Breast epithelium (tissue), 4 donors: ENCODE results near the gene TRIM10. TPM values are rescaled to one million over a fixed set of nuclear protein-coding genes. Genes with fewer than 3 reads are reported as not detected.
"Not testable (repeated sequence)": the region's sequence is repeated elsewhere in the genome, so short reads cannot be mapped to it uniquely, and the experiment has no call there.

ENCODE experiments used
- DNase-seq, 2 donors: peaks; one replicate each; pipeline ENCODE4 v3.0.0-alpha.2; 2019; ENCODE audit warnings: low spot score in 2 of 2
- H3K27ac ChIP-seq, 2 donors: fragments of 200-600 bp; sonication (generic) in 1 of 2; one replicate each; pipeline ENCODE4 v1.5.1; 2016 to 2019; ENCODE audit warnings: mild to moderate bottlenecking in 1 of 2
- H3K27me3 ChIP-seq, 2 donors: fragments of 200-600 bp; sonication (generic) in 1 of 2; one replicate each; pipeline versions ENCODE4 v1.5.1 to v1.6.0; 2017 to 2019; ENCODE audit warnings: control low read depth in 1 of 2, mild to moderate bottlenecking in 1 of 2
- H3K36me3 ChIP-seq: fragments of 200-600 bp; one replicate; pipeline ENCODE4 v1.5.1; 2019
- H3K4me1 ChIP-seq, 2 donors: fragments of 200-600 bp; sonication (generic); one replicate each; pipeline ENCODE4 v1.5.1; 2016 to 2019; ENCODE audit warnings: control low read depth in 1 of 2
- H3K4me3 ChIP-seq, 3 donors: fragments of 200-600 bp; sonication (generic); 1 replicate in 2 of 3; 2 replicates in 1 of 3; pipeline ENCODE4 v1.5.1; 2016 to 2019; ENCODE audit warnings: mild to moderate bottlenecking in 3 of 3, moderate library complexity in 2 of 3
- H3K9me3 ChIP-seq, 2 donors: fragments of 200-600 bp; sonication (generic) in 1 of 2; one replicate each; pipeline ENCODE4 v1.5.1; 2016 to 2019; ENCODE audit warnings: control low read depth in 1 of 2
- POLR2A ChIP-seq: fragments of 450-650 bp; IDR thresholded peaks from one replicate; pipeline ENCODE4 v1.6.1; 2016; ENCODE audit warnings: antibody characterized with exemption, mild to moderate bottlenecking, moderate library complexity
- POLR2AphosphoS5 ChIP-seq, 3 donors: sonication (generic); formaldehyde crosslinking; IDR thresholded peaks; one replicate each; pipeline ENCODE4 v1.6.1; 2017; ENCODE audit warnings: antibody characterized with exemption in 3 of 3
- intact Hi-C: fragments of 100-400 bp; cut with DNase I; formaldehyde crosslinking; loops from one replicate; pipeline ENCODE4 v1.15.1; 2023; ENCODE audit warnings: low total_unique reads
- total RNA-seq, 3 donors: library from RNA; depleted of rRNA; stranded (reverse); fragments of >200 nt; gene quantifications; one replicate each; pipeline ENCODE4 v1.1.0, GENCODE V29; 2016
- TF ChIP-seq, protein P1 (sequence below), 3 donors: fragments of 450-650 bp; IDR thresholded peaks; one replicate each; pipeline ENCODE4 v1.5.1; 2016 to 2017; ENCODE audit warnings: antibody characterized with exemption in 3 of 3, mild to moderate bottlenecking in 3 of 3, moderate library complexity in 3 of 3

Gene TRIM10
- total RNA-seq, 3 donors from 2014 or later: not detected

- Histone ChIP-seq H3K4me3 (no peak overlapping the region), H3K27me3 (peaks cover 0 to 4% of the 10 kb centered on the region in 2 donors), H3K36me3 (no peaks in the 10 kb centered on the region), H3K9me3 (no peaks in the 10 kb centered on the region), H3K27ac (no peak overlapping the region), H3K4me1 (no peaks in the 10 kb centered on the region)
- no peak for DNase-seq
- TF ChIP-seq POLR2A (no peak), POLR2AphosphoS5 (IDR thresholded peaks at IDR 0.05) (no peak)
- TF ChIP-seq, protein P1, sequence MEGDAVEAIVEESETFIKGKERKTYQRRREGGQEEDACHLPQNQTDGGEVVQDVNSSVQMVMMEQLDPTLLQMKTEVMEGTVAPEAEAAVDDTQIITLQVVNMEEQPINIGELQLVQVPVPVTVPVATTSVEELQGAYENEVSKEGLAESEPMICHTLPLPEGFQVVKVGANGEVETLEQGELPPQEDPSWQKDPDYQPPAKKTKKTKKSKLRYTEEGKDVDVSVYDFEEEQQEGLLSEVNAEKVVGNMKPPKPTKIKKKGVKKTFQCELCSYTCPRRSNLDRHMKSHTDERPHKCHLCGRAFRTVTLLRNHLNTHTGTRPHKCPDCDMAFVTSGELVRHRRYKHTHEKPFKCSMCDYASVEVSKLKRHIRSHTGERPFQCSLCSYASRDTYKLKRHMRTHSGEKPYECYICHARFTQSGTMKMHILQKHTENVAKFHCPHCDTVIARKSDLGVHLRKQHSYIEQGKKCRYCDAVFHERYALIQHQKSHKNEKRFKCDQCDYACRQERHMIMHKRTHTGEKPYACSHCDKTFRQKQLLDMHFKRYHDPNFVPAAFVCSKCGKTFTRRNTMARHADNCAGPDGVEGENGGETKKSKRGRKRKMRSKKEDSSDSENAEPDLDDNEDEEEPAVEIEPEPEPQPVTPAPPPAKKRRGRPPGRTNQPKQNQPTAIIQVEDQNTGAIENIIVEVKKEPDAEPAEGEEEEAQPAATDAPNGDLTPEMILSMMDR (IDR thresholded peaks at IDR 0.05): no peak
- intact Hi-C loops: no loop called here
Measured at GRCh38 chr6:30147096-30147495, 13.9 kb downstream of the TRIM10 start.

GRCh38 chr6:30145818-30146217, 15.2 kb downstream of the TRIM10 start:
- TF ChIP-seq, protein P1 (IDR thresholded peaks at IDR 0.05): no peak
- TF ChIP-seq POLR2A (no peak), POLR2AphosphoS5 (IDR thresholded peaks at IDR 0.05) (no peak)
- no peak for DNase-seq
- Histone ChIP-seq H3K36me3 (no peaks in the 10 kb centered on the region), H3K27me3 (peaks cover 0 to 4% of the 10 kb centered on the region in 2 donors), H3K27ac (no peak overlapping the region), H3K4me1 (no peaks in the 10 kb centered on the region), H3K4me3 (no peak overlapping the region), H3K9me3 (no peaks in the 10 kb centered on the region)
- intact Hi-C loops: no loop called here

DNA sequence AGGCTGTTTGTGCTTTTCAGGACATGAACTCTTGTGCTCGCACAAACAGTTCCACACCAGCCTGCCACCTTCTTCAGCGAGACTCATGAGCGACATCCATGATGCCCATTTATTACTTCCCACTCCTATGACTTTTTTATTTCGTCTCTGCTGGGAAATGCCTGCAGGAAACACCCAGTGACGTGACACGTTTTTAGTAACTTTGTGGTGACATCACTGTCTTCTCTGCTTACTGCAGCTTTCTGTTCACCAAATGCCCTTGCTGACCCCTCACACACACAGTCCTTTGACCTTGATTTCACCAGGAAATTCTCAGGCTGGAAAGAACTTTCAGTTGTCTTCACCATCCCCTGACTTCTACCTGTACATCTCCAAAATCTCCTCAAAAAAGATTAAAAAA, 16.2 kb downstream of the TRIM10 start:
- H3K9me3 ChIP-seq: no peaks in the 10 kb centered on the region
- H3K4me3 ChIP-seq: no peak overlapping the region
- H3K36me3 ChIP-seq: no peaks in the 10 kb centered on the region
- DNase-seq: no peak
- H3K4me1 ChIP-seq: no peaks in the 10 kb centered on the region
- intact Hi-C loops: no loop called here
- TF ChIP-seq, protein P1 (IDR thresholded peaks at IDR 0.05): no peak
- TF ChIP-seq POLR2A: no peak
- no peak for TF ChIP-seq POLR2AphosphoS5 (IDR thresholded peaks at IDR 0.05)
- H3K27ac ChIP-seq: no peak overlapping the region
- H3K27me3 ChIP-seq: peaks cover 0 to 4% of the 10 kb centered on the region in 2 donors

GRCh38 chr6:30143780-30144179, 17.2 kb downstream of the TRIM10 start:
- Histone ChIP-seq H3K4me1 (no peaks in the 10 kb centered on the region), H3K27me3 (peaks cover 0 to 4% of the 10 kb centered on the region in 2 donors), H3K4me3 (no peak overlapping the region), H3K36me3 (no peaks in the 10 kb centered on the region), H3K27ac (no peak overlapping the region), H3K9me3 (no peaks in the 10 kb centered on the region)
- DNase-seq: no peak
- intact Hi-C loops: no loop called here
- no peak for TF ChIP-seq POLR2A
- TF ChIP-seq POLR2AphosphoS5 (IDR thresholded peaks at IDR 0.05): no peak
- TF ChIP-seq, protein P1 (IDR thresholded peaks at IDR 0.05): no peak

- intact Hi-C loops: no loop called here
- TF ChIP-seq POLR2A: no peak
- TF ChIP-seq, protein P1 (IDR thresholded peaks at IDR 0.05): no peak
- peaks cover 0 to 4% of the 10 kb centered on the region in 2 donors for H3K27me3 ChIP-seq
Measured at GRCh38 chr6:30142665-30143064, 18.3 kb downstream of the TRIM10 start.

GRCh38 chr6:30140240-30140639, 20.8 kb downstream of the TRIM10 start:
- H3K4me1 ChIP-seq, intact Hi-C loops, DNase-seq, H3K36me3 ChIP-seq, H3K4me3 ChIP-seq, H3K27me3 ChIP-seq, H3K9me3 ChIP-seq, H3K27ac ChIP-seq: not testable (repeated sequence)

More at GRCh38 chr6:30142665-30143064, 18.3 kb downstream of the TRIM10 start:
- no peak for DNase-seq
- Histone ChIP-seq H3K4me3 (no peak overlapping the region), H3K4me1 (no peaks in the 10 kb centered on the region), H3K36me3 (no peaks in the 10 kb centered on the region), H3K9me3 (no peaks in the 10 kb centered on the region), H3K27ac (no peak overlapping the region)
